CD4-positive, alpha-beta T cell treated with Interleukin-6 at 100 ng/mL for 8 hours (primary cell): ENCODE results near the gene HOXD1.
A peak's percentile ranks its signal among the peaks of the same experiment; 100 is the strongest.

Source experiments
- DNase-seq: peaks from one replicate; pipeline ENCODE4 v3.0.0-alpha.2; 2020; ENCODE audit warnings: mixed read lengths, low spot score

The HOXD1 gene

DNA sequence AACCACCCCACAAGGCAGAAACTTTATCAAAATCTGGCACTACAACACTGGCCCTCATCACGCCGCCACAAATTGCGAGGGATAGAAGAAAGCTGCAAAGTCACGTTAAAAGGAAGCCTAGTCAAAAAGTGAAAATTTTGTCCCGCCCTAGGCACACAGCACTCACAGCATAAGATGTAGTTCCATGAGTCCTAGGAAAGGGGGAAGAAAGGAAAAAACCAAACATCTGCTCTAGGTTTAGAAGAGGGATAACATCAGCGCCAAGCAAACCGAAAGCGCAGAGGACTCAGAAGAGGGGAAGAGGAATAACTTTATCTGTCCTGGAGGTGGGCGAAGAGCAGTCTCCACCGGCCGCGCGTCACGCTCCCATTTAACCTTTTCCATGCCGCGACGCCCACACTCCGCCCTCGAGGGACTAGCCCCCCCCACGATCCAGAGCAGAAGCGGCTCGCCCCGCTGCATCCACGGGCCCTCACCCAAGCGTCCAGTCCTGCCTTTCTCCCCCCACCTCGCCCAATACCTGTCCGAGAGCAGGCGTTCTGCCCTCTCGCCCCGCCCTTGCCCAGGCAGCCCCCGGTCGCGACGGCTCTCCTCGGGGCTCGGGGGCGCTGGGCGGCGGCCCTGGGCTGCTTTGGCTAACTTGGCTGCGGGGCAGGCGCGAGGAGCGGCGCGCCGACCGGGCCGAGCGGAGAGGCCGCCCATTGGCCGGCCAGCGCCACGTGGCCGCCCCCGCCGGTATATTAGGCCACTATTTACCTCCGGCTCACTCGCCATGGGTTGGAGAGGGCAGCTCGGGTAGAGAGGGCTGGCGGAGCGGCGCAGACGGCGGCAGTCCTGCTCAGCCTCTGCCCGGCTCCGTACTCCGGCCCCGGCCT is at the start of gene HOXD1:
Gene HOXD1 (plus strand): TSS at position 770 of the 875 bp plus-strand sequence. CDS start 134 bp downstream, outside the sequence.
- DNase-seq: no peak

DNA sequence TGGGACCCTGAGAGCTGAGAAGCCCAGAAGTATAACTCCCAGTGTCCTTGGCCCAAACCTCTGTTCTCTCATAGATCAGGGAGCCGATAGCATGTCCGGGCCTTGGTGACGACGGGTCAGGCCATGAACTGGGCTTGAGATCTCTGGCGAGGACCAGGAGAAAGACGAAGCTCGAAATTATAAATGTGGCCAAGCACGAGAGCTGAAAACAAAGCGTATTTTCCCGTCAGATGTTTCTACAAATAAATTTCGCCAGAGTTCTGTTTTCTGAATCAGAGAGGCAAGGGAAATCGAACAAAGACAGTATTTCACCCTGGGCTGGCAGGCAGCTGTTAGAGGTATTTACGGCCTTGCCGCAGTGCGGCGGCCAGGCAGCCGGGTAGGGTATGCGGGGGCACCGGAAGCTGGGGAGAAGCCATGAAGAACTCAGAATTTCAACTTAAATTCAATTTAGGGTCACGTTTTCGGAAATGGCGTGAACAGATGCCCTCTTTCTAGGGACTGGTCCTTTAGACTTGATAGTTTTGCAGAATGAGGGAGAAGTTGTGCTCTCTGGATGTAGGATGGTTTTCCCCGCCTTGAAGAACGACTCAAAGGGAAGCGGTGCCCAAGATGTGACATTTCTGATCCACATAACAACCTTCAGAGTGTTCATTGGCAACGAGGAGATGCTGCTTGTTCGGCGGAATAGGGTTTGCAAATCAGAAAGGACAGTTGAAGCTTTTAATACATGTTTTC is 49.4 kb upstream of the HOXD1 start:
- no peak for DNase-seq

DNA sequence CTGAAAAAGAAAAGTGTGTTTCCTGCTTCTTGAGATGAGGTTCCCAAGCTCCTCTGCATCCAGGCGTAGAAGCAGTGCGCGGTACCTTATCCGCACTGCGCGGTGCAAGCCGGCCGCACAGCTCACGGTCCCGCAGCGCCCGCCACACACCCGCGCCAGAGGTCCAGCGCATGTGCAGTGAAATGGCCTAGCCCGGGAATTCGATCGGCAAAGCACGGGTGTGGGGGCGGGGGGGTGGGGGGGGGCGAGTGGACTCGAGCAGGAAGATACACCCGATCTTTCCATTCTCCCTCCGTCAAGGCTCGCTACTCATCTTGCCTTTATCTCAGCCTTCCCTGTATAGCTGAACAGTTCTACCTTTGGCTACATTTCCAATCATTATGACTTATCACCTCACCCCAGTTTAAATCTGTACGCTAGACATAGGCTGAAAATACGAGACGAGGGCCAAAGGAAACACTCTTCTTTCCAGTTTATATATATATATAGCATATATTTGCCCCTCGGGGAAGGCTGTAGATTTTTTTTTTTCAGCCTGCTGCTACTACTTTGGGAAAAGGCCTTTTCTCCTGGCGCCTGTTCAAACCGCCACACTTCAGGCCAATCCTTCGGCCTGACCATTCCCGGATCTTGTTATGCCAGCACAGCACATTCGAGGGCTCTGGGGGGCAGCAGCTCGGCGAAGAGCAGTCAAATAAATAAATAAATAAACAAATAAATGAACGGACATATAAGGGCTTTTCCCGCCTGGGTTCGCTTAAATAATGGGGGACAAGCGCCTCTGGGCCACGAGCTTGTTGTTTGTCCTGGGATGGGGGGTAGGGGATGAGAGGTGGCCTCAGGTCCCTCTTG is 48.6 kb upstream of the HOXD1 start:
- DNase-seq: no peak

GRCh38 chr2:176140513-176141317 is 47.8 kb upstream of the HOXD1 start:
- peak; percentile 21 for DNase-seq

DNA sequence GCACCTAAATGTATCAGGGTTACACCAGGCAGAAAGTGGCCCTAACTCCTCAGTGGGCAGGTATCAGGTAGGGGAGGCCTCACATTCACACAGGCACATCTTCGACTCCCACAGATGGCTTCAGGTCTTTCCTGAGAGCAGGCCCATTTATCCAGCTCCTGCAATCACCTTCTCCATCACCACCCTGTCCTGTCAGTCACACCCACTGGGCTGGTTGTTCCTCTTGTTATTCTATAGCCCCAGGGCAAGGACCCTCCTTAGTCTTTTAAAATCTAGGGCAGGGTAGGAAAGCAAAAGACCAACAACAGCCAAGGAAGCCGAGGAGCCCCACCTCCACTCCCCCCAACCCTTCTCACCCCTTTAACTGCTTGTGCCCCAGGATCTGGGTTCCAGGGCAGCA is 46.2 kb upstream of the HOXD1 start:
- DNase-seq: no peak

DNA sequence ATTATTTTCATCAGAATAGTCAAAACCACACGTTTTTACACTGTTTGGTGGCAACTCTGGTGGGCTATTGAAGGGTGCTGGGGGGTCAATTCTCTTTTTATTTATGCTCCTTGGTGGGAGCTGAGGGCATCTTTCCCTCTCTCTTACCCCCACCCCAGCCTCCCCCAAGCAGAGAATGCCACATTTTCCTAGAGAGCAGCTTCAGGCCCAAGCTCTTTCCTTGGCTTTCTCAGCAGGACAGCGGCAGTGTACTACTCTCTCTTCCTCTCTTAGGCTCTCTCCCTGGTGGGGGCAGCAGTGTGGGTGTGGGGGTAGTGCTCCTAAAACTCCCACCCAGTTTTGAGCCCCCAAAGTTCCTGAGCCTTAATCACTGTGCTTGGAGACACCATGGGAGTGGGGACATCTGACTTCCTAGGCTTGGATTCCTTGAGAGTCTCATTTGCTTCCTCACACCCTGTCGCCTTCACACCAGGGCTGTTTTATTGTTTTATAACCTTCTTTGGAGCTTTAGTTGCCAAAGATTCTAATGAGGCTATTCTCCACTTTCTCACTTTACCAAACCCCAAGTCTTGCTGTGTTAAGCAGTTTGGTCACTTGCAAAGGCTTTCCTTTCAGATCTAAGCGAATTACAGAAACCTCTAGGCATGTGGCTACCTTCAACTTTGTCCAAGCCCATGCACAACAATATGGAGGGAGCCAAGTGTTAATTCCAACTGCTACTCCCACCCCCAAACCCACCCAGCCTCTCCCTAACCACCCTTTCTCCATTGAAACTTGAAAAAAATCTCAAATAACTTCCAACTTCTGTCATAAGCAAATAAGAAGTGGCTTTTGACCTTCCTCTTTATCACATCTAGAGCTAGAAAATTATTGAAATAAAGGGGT is 43.1 kb upstream of the HOXD1 start:
- no peak for DNase-seq

DNA sequence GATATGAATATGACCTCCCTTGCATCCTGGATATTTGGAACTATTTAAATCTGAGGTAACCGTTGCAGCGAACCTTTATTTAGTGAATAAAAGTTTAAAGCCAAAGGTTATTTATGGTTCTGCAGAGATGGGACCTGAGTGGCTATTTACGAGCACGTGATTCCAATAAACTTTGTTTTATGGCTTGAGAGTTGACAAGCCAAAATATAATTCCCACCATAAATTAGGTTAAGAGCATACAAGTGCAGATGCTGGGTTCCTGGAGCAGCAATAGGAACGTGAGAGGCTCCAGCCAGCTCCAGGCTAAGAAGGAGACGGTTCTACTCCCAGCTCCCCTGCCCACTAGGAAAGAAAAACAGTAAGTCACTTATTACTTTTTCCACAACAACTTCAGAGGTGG is 42.4 kb upstream of the HOXD1 start:
- no peak for DNase-seq

DNA sequence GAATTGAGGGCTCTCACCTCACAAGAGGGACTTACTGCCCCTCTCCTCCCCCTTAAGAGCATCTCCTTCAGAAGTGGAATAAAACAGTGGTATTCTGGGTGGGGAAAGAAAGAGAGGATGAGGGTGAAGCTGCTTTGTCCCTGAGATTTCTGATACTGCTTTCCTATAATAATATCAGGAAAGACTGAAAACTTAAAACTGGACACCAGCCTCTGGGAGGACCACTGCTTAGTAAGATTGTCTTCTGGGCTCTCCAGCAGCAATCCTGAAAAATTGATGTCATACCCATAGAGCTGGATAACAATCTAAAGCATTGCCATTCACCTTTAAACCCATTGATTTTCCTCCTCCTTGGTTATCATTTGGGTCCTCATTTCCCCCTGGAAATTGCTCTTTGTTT is 41.8 kb upstream of the HOXD1 start:
- DNase-seq: no peak

DNA sequence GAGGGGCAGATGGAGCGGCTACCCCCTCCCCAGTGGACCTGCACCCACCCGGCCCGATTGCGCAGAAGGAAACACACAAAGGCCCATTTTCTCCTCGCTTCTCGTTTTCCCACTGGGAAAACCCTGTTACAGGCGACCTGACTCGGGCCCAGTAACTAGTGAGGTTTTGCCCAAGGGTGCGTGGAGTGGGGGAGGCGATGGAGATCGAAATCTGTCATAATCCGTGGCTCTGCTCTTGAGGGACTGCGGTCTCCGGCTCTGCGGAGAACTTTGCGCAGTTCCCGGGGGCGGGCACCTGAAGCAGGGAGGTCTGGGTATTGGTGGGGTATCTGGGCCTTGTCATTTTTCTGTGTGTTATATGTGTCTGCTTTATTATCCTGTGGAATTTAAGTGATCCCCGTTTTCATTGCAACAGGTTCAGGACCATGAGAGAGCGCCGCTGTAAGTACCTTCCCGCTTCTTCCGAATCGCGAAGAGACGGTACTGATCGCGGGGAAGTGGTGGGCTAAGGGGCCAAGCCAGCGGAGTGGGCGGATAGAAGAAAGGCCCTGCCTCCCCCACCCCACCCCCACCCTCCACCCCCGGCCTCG is 41.2 kb upstream of the HOXD1 start:
- DNase-seq: no peak

DNA sequence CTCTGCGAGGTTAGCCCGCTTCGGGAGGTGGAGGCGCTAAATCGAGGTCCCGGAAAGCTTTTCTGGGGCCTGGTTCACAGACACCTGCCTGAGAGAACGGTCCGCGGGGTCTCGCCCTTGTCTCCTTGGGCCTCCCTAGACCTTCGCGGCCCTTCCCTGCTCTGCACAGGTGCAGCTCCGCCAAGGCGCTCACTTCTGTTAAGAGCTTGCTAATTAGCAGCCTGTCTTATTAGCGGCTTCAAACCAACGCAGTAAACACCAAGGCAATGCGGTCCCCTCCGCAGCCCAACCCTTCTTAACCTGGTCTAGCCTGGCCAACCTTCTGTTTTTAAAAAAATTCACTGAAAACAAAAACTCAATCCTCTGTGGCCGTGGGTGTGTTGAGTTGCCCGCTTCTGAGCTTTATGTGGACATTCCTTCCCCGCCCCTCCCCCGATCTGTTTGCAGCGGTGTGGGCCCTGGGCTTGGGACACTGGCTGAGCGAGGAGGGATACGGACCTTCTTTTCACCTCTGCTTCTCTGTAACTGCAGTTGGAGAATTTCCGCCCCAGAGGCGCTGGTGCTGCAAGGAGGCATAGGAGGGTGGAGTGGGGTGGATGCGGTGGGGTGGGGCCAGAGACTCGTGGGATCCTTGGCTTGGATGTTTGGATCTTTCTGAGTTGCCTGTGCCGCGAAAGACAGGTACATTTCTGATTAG is 40.5 kb upstream of the HOXD1 start:
- DNase-seq: no peak

DNA sequence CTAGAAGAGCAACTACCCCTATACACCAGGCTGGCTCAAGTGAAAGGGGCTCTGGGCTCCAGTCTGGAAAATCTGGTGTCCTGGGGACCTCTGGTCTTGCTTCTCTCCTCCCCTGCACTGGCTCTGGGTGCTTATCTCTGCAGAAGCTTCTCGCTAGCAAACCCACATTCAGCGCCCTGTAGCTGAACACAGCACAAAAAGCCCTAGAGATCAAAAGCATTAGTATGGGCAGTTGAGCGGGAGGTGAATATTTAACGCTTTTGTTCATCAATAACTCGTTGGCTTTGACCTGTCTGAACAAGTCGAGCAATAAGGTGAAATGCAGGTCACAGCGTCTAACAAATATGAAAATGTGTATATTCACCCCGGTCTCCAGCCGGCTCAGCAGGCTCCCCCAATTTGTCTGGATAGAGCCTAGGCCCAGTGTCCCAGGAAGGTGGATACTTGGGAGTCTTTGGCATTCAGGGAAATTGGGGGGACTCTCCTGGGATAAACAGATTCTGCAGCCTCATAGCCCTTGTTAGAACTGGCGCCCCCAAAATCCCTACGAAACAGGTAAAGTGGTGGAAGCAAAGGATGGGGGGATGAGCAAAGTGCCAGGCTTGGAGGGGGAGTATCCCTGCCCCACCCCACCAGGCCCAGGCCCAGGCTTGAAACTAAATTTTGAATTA is 39.6 kb upstream of the HOXD1 start:
- no peak for DNase-seq

- no peak for DNase-seq
Observed at GRCh38 chr2:176149481-176149938, 39.0 kb upstream of the HOXD1 start.

DNA sequence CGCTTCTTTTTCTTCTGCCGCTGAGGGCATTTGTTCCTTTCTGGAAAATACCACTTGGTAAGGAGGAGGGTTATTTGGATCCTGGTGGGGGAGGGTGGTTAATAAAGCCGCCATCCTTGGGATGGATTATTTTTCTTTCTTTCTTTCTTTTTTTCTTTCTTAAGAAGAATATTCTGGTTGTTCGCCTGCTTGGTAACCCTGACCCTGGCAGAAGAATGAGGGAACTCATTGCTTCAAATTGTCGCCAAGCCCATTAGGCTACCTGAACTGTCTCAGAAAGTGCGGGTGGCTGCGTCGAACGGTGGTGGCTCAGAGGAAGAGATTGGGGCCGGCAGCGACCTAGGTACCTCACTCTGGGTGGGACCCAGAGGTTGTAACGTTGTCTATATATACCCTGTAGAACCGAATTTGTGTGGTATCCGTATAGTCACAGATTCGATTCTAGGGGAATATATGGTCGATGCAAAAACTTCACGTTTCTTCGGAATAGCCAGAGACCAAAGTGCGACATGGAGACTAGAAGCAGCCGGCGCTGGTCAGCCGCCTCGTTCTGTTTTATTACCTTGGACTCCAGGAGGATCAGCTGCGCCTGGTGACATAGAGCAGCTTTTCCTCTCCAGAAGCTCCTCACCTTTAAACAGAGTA is 38.4 kb upstream of the HOXD1 start:
- DNase-seq: no peak

- no peak for DNase-seq
Observed at GRCh38 chr2:176150584-176151441, 37.7 kb upstream of the HOXD1 start.

DNA sequence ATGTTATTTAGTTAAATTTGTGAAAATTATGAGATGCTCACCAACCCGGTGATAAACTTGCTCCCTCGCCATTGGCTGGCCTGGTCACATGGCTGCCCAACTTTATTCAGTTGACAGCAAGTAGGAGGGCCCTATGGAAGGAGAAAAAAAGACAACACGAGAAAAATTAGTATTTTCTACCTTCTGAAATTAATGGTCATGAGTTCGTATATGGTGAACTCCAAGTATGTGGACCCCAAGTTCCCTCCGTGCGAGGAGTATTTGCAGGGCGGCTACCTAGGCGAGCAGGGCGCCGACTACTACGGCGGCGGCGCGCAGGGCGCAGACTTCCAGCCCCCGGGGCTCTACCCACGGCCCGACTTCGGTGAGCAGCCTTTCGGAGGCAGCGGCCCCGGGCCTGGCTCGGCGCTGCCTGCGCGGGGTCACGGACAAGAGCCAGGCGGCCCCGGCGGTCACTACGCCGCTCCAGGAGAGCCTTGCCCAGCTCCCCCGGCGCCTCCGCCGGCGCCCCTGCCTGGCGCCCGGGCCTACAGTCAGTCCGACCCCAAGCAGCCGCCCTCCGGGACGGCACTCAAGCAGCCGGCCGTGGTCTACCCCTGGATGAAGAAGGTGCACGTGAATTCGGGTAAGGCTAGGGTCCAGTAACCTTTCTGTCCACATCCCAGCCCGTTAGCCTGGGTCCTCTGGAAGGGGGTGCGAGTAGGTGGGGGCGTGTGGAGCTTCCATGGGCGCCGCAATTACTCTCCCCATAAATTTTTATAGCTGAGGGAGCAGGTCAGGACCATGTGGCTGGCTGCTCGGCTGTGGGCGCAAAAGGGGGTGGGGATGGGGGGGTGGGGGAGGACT is 36.8 kb upstream of the HOXD1 start, which contains the start of gene HOXD4:
Gene HOXD4 (plus strand): TSS at position 109 of the 846 bp plus-strand sequence. CDS start 84 bp downstream, at position 193.
- no peak for DNase-seq
